Activated B cell treated with CpG ODN at 0.5 μM for 24 hours (primary cell): ENCODE results near the gene LIMS2. TPM values are rescaled to one million over a fixed set of nuclear protein-coding genes. Genes with fewer than 3 reads are reported as not detected.

Experiments
- ATAC-seq: fragments of 200-7000 bp; cut with Tn5 transposase; one replicate; pipeline ENCODE4 v1.10.0; 2021; ENCODE audit warnings: low read depth, mild to moderate bottlenecking, moderate library complexity
- CTCF ChIA-PET: fragments of 350-600 bp; sonication (Branson Sonifier 250); formaldehyde crosslinking; loops from one replicate; lab custom pipeline; 2021; ENCODE audit warnings: antibody characterized with exemption; lab: Charles Lee
- POLR2A ChIA-PET: fragments of 350-600 bp; sonication (Branson Sonifier 250); formaldehyde crosslinking; loops from one replicate; lab custom pipeline; 2021; ENCODE audit warnings: antibody characterized with exemption; lab: Charles Lee
- DNase-seq: peaks from one replicate; pipeline ENCODE4 v3.0.0; 2022
- H3K27ac Mint-ChIP-seq: one replicate; pipeline ENCODE4 v1.8.0; 2020; ENCODE audit warnings: mixed read lengths
- H3K27me3 Mint-ChIP-seq: one replicate; pipeline ENCODE4 v1.8.0; 2021; ENCODE audit warnings: mixed read lengths
- H3K36me3 Mint-ChIP-seq: one replicate; pipeline ENCODE4 v1.8.0; 2021; ENCODE audit warnings: low read depth, mixed read lengths
- H3K4me1 Mint-ChIP-seq: one replicate; pipeline ENCODE4 v1.8.0; 2021; ENCODE audit warnings: mixed read lengths
- H3K4me3 Mint-ChIP-seq: one replicate; pipeline ENCODE4 v1.8.0; 2020; ENCODE audit warnings: mild to moderate bottlenecking, mixed read lengths
- H3K9me3 Mint-ChIP-seq: one replicate; pipeline ENCODE4 v1.8.0; 2020; ENCODE audit warnings: mixed read lengths
- CTCF ChIP-seq: fragments of 200-600 bp; IDR thresholded peaks from one replicate; pipeline ENCODE4 v1.8.0; 2022; ENCODE audit warnings: antibody characterized with exemption, mild to moderate bottlenecking
- intact Hi-C: fragments of 100-400 bp; cut with micrococcal nuclease; formaldehyde crosslinking; loops from one replicate; pipeline ENCODE4 v1.15.1; 2024
- total RNA-seq: library from RNA; stranded (reverse); gene quantifications from 2 replicates; pipeline ENCODE4 v1.2.3, GENCODE V29; 2022

LIMS2 gene
- total RNA-seq, 1 donor from 2014 or later: 5.3 TPM

- DNase-seq (no peak), ATAC-seq (peak; percentile 60)
- Mint-ChIP-seq H3K27me3 (peaks cover 52% of the 10 kb centered on the region), H3K36me3 (no peaks in the 10 kb centered on the region), H3K9me3 (no peaks in the 10 kb centered on the region), H3K27ac (no peak overlapping the region), H3K4me3 (peak overlapping the region; percentile 81), H3K4me1 (peaks cover 11% of the 10 kb centered on the region)
- ChIA-PET POLR2A (no interaction called here), CTCF (interaction anchor here (1.6 kb wide), 1 partner anchor 83 kb away, joined by 4 read pairs; no protein-coding TSS in a partner anchor)
- intact Hi-C loops: no loop called here
- no peak for TF ChIP-seq CTCF
These were observed 805 bp downstream of the LIMS2 start for GRCh38 chr2:127674241-127675209.

- intact Hi-C loops: no loop called here
- POLR2A ChIA-PET: no interaction called here
- Mint-ChIP-seq H3K9me3 (no peaks in the 10 kb centered on the region), H3K36me3 (no peaks in the 10 kb centered on the region), H3K4me1 (peaks cover 11% of the 10 kb centered on the region), H3K27me3 (peaks cover 50% of the 10 kb centered on the region), H3K27ac (no peak overlapping the region), H3K4me3 (peak overlapping the region; percentile 81)
- CTCF ChIA-PET: interaction anchor here (1.0 kb wide), 1 partner anchor 23 kb away, joined by 3 read pairs; no protein-coding TSS in a partner anchor
- ATAC-seq (no peak), DNase-seq (no peak)
- no peak for TF ChIP-seq CTCF
These were observed 1.9 kb downstream of the LIMS2 start for GRCh38 chr2:127673291-127674069.

- no peak overlapping the region for H3K4me3 Mint-ChIP-seq
- TF ChIP-seq CTCF: no peak
- CTCF ChIA-PET: interaction anchor here (1.0 kb wide), 1 partner anchor 22 kb away, joined by 3 read pairs; no protein-coding TSS in a partner anchor
- peaks cover 46% of the 10 kb centered on the region for H3K27me3 Mint-ChIP-seq
- no peaks in the 10 kb centered on the region for H3K9me3 Mint-ChIP-seq
- H3K27ac Mint-ChIP-seq: no peak overlapping the region
- no peak for ATAC-seq
- POLR2A ChIA-PET: no interaction called here
- intact Hi-C loops: no loop called here
- DNase-seq: no peak
- H3K36me3 Mint-ChIP-seq: no peaks in the 10 kb centered on the region
- peaks cover 11% of the 10 kb centered on the region for H3K4me1 Mint-ChIP-seq
These were observed 2.7 kb downstream of the LIMS2 start for GRCh38 chr2:127672341-127673224.

- Mint-ChIP-seq H3K36me3 (no peaks in the 10 kb centered on the region), H3K27ac (no peak overlapping the region), H3K9me3 (no peaks in the 10 kb centered on the region), H3K4me1 (peaks cover 11% of the 10 kb centered on the region), H3K4me3 (no peak overlapping the region), H3K27me3 (peaks cover 44% of the 10 kb centered on the region)
- CTCF ChIA-PET: no interaction called here
- POLR2A ChIA-PET: no interaction called here
- TF ChIP-seq CTCF: no peak
- intact Hi-C loops: no loop called here
- DNase-seq (no peak), ATAC-seq (no peak)
These were observed 3.6 kb downstream of the LIMS2 start for GRCh38 chr2:127671557-127672302.
